Measurements from ENCODE around the gene CD300LF.

DNA sequence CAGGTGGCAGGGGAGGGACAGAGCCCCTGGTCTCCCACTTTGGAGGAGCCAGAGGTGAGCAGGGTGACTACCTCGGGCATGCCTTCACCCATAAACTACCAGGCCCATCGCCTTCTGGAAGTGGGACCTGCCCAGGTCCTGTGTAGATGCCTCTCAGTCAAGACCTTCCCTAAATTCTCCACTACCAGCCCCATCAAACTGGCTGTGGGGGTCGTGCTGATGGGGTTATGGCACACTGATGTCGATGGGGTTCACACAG, 18.6 kb upstream of the CD300LF start:
- TF ChIP-seq, protein P1, sequence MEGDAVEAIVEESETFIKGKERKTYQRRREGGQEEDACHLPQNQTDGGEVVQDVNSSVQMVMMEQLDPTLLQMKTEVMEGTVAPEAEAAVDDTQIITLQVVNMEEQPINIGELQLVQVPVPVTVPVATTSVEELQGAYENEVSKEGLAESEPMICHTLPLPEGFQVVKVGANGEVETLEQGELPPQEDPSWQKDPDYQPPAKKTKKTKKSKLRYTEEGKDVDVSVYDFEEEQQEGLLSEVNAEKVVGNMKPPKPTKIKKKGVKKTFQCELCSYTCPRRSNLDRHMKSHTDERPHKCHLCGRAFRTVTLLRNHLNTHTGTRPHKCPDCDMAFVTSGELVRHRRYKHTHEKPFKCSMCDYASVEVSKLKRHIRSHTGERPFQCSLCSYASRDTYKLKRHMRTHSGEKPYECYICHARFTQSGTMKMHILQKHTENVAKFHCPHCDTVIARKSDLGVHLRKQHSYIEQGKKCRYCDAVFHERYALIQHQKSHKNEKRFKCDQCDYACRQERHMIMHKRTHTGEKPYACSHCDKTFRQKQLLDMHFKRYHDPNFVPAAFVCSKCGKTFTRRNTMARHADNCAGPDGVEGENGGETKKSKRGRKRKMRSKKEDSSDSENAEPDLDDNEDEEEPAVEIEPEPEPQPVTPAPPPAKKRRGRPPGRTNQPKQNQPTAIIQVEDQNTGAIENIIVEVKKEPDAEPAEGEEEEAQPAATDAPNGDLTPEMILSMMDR (IDR thresholded peaks at IDR 0.05) = no peak
- TF ChIP-seq EP300 (IDR thresholded peaks at IDR 0.05) (no peak), POLR2A (IDR thresholded peaks at IDR 0.05) (no peak)
